GM19463 (cell line): ENCODE data around the gene ANK3.

ENCODE experiments used
- ATAC-seq: cut with Tn5 transposase; IDR thresholded peaks from one replicate; pipeline ENCODE4 v1.9.1; 2021; ENCODE audit warnings: mild to moderate bottlenecking, moderate library complexity; ENCODE audit not compliant: unreplicated experiment

ANK3 gene

DNA sequence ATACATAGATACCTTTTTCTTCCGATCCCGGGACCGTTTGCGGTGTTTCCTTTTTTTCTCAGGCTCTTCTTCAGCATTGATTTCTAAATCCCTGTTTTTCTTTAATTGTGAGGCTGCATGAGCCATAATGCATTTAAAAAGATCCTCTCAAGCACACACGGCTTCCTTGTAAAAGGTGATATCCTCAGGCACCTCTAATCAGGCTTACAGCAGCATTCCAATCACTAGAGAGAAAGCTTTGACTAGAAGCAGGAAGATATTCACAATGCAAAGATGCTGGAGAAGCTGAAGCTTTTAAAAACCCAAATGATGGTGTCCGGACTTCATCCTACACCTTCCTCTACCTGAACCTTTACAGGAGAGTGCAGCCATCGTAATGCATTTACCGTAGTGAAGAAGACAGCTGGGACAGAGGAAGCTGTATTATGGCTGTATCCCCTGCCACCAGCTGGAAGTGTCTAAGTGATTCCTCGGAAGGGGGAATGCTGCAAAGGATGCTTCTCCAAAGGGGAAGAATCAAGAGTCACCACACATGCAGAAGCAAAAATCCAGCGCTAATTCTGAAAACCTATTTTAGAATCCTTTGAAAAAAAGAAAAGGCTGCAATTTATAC is at the start of gene ANK3:
TSS of gene ANK3 (minus strand) at position 463 of the 613 bp plus-strand sequence. CDS start at position 126, 337 bp downstream.
- no peak for ATAC-seq

DNA sequence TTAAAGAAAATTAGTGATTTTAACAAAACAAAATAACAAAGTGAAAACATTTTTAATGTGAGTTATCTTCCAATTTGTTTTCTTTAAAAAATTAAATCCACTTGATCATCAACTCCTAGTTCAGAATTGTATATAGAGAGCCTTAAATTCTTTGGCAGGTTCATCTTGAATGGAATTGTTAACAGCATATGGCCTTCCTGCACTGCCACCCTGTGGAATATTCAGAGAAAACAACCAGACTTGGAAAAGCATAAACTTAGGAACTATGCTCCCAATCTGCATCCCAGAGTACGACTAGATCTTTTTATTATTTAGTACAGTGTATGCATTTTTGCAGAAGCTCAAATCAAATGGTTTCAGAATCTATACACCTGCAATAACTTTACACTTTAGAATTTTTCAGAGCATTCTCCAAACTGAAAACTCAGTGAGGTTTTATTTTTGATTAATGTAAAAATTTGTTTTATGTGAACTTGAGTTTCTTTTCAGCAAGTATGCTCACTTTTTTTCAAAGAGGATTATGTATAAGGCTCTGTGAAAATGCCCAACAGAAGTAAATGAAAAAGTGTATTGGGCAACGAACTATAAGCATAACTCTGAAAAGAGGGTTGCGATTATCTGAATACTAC is 44.9 kb upstream of the ANK3 start:
- no peak for ATAC-seq

DNA sequence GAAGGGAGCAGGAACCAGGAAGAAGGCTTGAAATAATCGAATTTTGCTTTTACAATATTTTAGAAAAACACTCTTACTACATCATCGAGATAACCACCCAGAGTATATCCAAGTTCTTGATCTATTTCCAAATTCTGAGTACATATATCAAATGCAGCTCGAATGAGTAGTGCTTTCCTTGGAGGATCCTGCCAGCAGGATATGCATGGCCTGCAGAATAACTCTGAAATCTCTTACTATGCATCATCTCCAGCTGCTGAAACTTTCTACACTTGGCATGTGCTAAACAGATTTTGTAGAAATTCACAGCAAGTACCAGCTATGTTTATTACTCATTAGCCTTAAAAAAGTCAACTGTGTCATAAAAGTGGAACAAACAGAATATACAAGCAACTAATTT is 44.0 kb upstream of the ANK3 start:
- no peak for ATAC-seq

DNA sequence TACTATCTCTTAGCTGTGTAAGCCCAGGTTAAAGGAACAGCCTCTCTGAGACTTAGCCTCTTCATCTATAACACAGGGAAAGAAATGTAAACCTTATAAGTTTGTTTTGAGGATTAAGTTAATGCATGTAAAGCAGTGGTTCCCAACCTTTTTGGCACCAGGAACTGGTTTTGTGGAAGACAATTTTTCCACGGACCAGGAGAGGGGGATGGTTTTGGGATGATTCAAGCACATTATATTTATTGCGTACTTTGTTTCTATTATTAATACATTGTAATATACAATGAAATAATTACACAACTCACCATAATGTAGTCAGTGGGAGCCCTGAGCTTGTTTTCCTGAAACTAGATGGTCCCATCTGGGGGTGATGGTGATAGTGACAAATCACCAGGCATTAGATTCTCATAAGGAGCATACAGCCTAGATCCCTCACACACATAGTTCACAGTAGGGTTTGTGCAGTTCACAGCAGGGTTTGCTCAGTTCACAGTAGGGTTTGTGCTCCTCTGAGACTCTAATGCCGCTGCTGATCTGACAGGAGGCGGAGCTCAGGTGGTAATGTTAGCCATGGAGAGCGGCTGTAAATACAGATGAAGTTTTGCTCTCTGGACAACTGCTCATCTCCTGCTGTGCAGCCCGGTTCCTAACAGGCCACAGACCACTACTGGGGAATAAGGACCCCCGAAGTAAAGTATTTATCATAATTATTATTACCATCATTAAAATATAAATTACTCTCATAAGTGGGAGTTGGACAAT is 41.3 kb upstream of the ANK3 start:
- ATAC-seq = no peak

GRCh38 chr10:60430017-60430416 is 40.3 kb upstream of the ANK3 start:
- no peak for ATAC-seq

GRCh38 chr10:60429084-60429849 is 39.6 kb upstream of the ANK3 start:
- no peak for ATAC-seq

DNA sequence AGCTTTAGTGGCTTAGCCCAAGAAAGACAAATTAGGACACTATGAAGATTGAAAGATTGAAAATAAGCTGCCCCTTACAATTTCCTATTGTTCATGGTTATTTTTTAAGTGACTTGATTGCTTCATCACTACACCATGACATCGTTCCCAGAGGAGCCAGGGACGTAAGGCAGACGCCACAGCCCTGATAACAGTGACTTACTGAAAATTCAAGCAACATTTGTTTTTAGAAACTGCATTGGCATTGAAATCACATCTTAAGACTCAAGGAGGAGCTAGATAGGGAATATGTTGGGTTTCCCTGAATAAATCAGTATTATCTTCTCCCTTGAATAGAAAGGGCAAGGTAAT is 38.7 kb upstream of the ANK3 start:
- no peak for ATAC-seq

DNA sequence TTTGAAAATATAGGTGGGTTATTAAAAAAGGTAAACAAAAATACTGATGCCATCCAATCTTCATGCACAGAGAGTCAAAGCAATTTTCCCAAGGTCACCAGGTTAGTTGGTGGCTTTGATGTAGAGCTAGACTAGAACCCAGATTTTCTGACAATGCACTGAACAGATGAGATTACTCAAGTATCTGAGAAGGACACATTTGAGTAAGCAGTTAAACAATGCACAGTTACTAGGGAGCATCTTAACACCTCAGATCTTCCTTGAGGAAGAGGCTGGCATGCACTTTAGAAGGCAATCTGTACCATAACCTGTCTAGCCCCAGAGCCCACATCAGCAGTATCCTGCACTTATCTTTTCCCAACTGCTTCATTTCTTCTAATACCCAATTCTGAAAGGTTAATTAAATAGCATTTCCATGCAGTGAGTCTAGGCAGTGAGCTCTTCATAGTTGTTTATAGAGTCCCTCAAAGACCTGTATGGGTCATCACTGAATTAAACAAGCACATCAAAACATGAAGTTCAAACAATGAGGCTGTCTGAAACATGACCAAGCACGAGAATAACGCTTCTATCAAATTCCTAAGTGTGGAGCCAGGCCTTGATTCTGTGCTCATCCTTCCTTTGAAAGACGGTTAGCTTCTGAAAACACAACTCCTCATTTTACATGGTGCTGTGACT is 38.2 kb upstream of the ANK3 start:
- no peak for ATAC-seq

GRCh38 chr10:60427148-60427547 is 37.5 kb upstream of the ANK3 start:
- no peak for ATAC-seq

- no peak for ATAC-seq
These were observed 36.8 kb upstream of the ANK3 start for GRCh38 chr10:60426425-60426824.

DNA sequence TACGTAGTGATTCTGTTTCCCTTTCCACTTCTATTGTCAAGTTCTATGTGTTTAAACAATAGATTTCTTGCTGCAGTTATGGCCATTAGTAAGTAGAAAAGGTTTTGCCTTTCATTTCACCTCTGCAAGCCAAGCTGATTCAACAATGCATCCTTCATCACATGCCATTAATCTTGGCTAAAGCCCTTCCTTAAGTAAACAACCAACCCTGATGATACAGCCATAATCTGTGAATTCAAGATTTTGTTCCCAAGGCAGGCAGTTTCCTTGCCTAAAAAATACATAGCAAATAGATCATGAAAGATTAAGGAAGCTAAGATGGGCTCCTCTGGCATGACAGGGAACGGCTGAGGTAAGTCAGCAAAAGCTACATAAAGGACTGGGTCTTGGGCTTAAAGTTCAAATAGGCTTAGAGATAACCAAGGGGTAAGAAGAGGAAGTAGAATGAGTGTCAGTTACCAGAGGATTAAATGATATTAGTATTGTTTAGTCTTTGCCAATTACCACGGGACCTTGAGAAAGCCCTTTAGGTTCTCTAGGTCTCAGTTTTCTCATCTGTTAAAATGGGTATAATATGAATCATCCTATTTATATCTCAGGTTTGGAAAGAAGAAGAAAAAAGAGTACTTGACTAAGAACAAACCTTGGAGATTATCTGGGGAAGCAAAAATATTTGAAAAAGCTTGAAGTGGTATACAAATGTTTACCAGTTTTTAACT is 35.9 kb upstream of the ANK3 start:
- ATAC-seq = no peak

GRCh38 chr10:60424971-60425370 is 35.3 kb upstream of the ANK3 start:
- ATAC-seq = no peak

DNA sequence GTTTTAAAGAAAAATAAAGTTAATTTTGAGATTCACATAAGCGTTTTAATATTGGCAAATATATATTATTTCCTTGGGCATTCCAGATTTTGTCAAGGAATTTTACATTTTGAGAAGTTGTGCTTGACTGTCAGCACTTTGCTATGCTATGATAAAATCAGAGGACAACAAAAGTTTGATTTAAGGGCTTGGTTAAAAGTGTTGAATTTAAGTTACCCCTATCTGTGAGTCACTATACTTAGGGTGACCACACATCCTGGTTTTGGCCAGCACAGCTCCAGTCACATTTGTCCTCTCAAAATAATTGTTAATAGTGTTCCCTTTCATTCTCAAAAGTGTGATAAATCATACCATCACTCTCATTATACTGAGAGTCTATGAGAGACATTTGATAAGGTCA is 34.2 kb upstream of the ANK3 start:
- no peak for ATAC-seq

- ATAC-seq = no peak
These were observed 33.1 kb upstream of the ANK3 start for GRCh38 chr10:60422809-60423208.

GRCh38 chr10:60420991-60421894 is 31.6 kb upstream of the ANK3 start:
- no peak for ATAC-seq

DNA sequence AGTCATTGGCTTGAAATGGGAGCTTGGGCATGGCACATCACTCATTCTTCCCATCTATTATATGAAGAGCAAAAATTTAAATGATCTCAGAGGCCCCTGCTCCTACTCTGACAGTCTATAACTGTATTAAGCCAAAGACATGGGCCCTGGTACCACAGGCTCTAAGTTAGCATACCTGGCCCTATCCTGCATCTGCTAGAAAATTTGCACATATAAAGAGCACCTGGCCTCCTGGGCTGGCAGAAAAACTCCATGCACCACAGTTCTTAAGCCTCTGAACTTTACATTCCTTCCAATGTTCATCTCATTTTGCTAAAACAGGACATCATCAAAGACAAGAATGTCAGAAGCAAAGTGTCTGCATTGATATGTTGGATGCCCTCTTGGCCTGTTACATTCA is 29.6 kb upstream of the ANK3 start:
- ATAC-seq = no peak

- no peak for ATAC-seq
These were observed 28.2 kb upstream of the ANK3 start for GRCh38 chr10:60417901-60418300.

- ATAC-seq = no peak
These were observed 27.3 kb upstream of the ANK3 start for GRCh38 chr10:60417024-60417423.

DNA sequence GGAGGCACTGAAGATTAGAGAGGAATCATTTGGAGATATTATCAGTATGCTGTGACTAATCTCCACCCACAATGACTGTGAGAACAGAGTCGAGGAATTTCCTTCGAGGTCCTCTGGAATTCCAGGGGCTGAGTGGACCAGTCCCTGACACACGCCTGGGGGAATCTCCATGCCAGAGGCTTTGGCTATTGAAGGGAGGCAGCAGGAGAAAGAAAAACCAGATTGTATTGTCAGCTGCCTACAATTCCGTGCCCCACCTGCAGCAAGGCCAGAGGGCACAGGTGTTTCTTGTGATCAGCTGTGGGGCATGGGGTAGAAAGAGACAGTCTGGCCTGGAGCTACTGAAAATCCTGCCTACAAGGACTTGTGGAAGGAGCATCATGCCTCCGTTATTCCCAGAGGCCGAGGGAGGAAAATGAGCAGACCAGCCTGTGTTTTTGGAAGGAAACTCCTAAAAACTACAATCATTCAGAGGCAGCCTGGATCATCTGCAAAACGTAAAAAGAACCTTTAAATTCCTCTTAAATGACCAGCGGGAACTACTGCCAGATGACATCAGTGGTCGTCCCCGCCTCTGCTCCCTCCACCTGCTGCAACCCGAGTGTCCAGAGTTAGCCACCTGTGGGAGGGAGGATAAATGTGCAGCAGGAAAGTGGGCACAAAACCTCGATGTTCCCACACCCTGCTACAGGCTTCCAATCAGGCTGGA is 25.4 kb upstream of the ANK3 start:
- ATAC-seq = no peak
